Measurements from ENCODE around the gene ZNF526.

DNA sequence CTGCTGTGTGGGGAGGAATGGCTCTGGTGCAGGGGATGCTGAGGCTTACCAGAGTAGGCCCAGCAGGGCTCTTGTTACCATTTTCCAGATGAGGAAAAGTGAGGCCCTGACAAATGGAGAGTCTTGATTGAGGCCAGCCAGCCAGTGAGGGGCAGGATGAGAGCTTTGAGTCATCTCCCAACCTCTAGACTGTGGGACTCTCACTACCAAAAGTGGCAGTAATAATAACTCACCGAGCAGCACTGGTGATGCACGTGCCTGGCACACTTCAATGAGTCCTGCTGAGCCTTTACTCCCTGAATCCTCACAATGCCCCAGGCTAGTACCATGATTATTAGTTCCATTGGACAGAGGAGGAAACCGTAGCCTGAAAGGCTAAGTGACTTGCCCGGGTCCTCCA, 56.7 kb downstream of the ZNF526 start:
- TF ChIP-seq EZH2 (IDR thresholded peaks at IDR 0.05; ENCODE audit: borderline replicate concordance, low read length), result no peak
- TF ChIP-seq, protein P1, sequence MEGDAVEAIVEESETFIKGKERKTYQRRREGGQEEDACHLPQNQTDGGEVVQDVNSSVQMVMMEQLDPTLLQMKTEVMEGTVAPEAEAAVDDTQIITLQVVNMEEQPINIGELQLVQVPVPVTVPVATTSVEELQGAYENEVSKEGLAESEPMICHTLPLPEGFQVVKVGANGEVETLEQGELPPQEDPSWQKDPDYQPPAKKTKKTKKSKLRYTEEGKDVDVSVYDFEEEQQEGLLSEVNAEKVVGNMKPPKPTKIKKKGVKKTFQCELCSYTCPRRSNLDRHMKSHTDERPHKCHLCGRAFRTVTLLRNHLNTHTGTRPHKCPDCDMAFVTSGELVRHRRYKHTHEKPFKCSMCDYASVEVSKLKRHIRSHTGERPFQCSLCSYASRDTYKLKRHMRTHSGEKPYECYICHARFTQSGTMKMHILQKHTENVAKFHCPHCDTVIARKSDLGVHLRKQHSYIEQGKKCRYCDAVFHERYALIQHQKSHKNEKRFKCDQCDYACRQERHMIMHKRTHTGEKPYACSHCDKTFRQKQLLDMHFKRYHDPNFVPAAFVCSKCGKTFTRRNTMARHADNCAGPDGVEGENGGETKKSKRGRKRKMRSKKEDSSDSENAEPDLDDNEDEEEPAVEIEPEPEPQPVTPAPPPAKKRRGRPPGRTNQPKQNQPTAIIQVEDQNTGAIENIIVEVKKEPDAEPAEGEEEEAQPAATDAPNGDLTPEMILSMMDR (IDR thresholded peaks at IDR 0.05; ENCODE audit: low read length), result no peak
